H1 (cell line): ENCODE data around the gene COL6A3. TPM values are rescaled to one million over a fixed set of nuclear protein-coding genes. Genes with fewer than 3 reads are reported as not detected.

Experiments
- CTCF ChIA-PET: fragments of 300-600 bp; sonication (Branson Sonifier 250); formaldehyde crosslinking; loops from one replicate; lab custom pipeline; 2021; ENCODE audit not compliant: partially characterized antibody; lab: Charles Lee
- POLR2A ChIA-PET: fragments of 300-600 bp; sonication (Branson Sonifier 250); formaldehyde crosslinking; loops from one replicate; lab custom pipeline; 2021; ENCODE audit warnings: inconsistent platforms; ENCODE audit not compliant: partially characterized antibody; lab: Charles Lee
- DNase-seq, 2 experiments: peaks; one replicate each; pipeline versions ENCODE4 v3.0.0 to v3.0.0-alpha.2; 2010 to 2022; ENCODE audit warnings: low spot score in 2 of 2, low read depth in 1 of 2, mixed read lengths in 1 of 2
- FAIRE-seq: peaks from 2 replicates; lab custom pipeline; 2011; peaks lifted over from hg19 to GRCh38; lab: Jason Lieb, UNC
- H2AFZ ChIP-seq: 2 replicates; pipeline ENCODE4 v1.8.1; 2012; ENCODE audit warnings: low read length, inconsistent platforms
- H2AK5ac ChIP-seq: 2 replicates; pipeline ENCODE4 v1.6.1; 2013; ENCODE audit warnings: low read depth, low read length
- H2BK120ac ChIP-seq: replicated peaks from 2 replicates; pipeline ENCODE3; 2013; ENCODE audit warnings: low read depth, low read length, inconsistent platforms
- H2BK12ac ChIP-seq: 2 replicates; pipeline ENCODE4 v1.6.1; 2013; ENCODE audit warnings: low read depth, low read length
- H2BK15ac ChIP-seq: 2 replicates; pipeline ENCODE4 v1.6.1; 2013; ENCODE audit warnings: low read length
- H2BK20ac ChIP-seq: 2 replicates; pipeline ENCODE4 v1.6.1; 2013; ENCODE audit warnings: low read length
- H2BK5ac ChIP-seq: 2 replicates; pipeline ENCODE4 v1.6.1; 2013; ENCODE audit warnings: low read depth, low read length
- H3K14ac ChIP-seq: 2 replicates; pipeline ENCODE4 v1.6.1; 2013; ENCODE audit warnings: inconsistent platforms; ENCODE audit not compliant: insufficient read length
- H3K18ac ChIP-seq: 2 replicates; pipeline ENCODE4 v1.6.1; 2013; ENCODE audit warnings: low read length; ENCODE audit errors: extremely low read depth
- H3K23ac ChIP-seq: 2 replicates; pipeline ENCODE4 v1.6.1; 2013; ENCODE audit warnings: inconsistent platforms; ENCODE audit not compliant: insufficient read length
- H3K23me2 ChIP-seq: 2 replicates; pipeline ENCODE4 v1.6.1; 2013; ENCODE audit warnings: low read depth, low read length
- H3K27ac ChIP-seq: 2 replicates; pipeline ENCODE4 v1.6.1; 2011; ENCODE audit warnings: low read depth, low read length, inconsistent platforms
- H3K27me3 ChIP-seq, 4 experiments: replicated peaks in 1 of 4; 1 replicate in 1 of 4; 2 replicates in 3 of 4; pipeline versions ENCODE4 v1.6.1 to v1.8.1; 2011 to 2013; ENCODE audit warnings: low read length in 3 of 4, mild to moderate bottlenecking in 3 of 4, inconsistent platforms in 2 of 4, mixed read lengths in 2 of 4, moderate library complexity in 1 of 4; ENCODE audit not compliant: control insufficient read depth in 3 of 4, insufficient read depth in 3 of 4; ENCODE audit errors: extremely low read depth in 1 of 4
- H3K36me3 ChIP-seq, 4 experiments: 2 replicates each; pipeline versions ENCODE4 v1.6.1 to v1.8.1; 2011 to 2013; ENCODE audit warnings: mild to moderate bottlenecking in 4 of 4, low read length in 3 of 4, moderate library complexity in 2 of 4, control low read depth in 1 of 4, inconsistent platforms in 1 of 4; ENCODE audit not compliant: insufficient read depth in 4 of 4, control insufficient read depth in 2 of 4
- H3K4ac ChIP-seq: replicated peaks from 2 replicates; pipeline ENCODE3; 2013; ENCODE audit warnings: low read length, low read depth, mixed read lengths, inconsistent platforms; ENCODE audit not compliant: insufficient read length
- H3K4me1 ChIP-seq, 4 experiments: replicated peaks in 1 of 4; 1 replicate in 1 of 4; 2 replicates in 3 of 4; pipeline versions ENCODE4 v1.6.1 to v1.8.1; 2011 to 2013; ENCODE audit warnings: low read length in 3 of 4, inconsistent platforms in 2 of 4, mixed read lengths in 1 of 4; ENCODE audit not compliant: insufficient read depth in 4 of 4, control insufficient read depth in 3 of 4
- H3K4me2 ChIP-seq, 2 experiments: 2 replicates each; pipeline versions ENCODE4 v1.6.1 to v1.8.1; 2011 to 2013; ENCODE audit warnings: low read depth in 2 of 2, low read length in 2 of 2, control low read depth in 1 of 2, inconsistent platforms in 1 of 2, mild to moderate bottlenecking in 1 of 2; ENCODE audit not compliant: insufficient read depth in 1 of 2
- H3K4me3 ChIP-seq, 4 experiments: fragments of 200-600, 300-600 bp in 1 of 4; sonication (generic), shearing (Covaris generic), sonication (Bioruptor Twin) in 1 of 4; 2 replicates each; pipeline versions ENCODE4 v1.5.1 to v1.8.1; 2011 to 2016; ENCODE audit warnings: low read length in 4 of 4, low read depth in 3 of 4, control low read depth in 2 of 4, inconsistent platforms in 2 of 4, mild to moderate bottlenecking in 2 of 4, mixed read lengths in 1 of 4, moderate library complexity in 1 of 4; ENCODE audit not compliant: insufficient read depth in 2 of 4; ENCODE audit errors: extremely low read depth in 1 of 4
- H3K56ac ChIP-seq: replicated peaks from 2 replicates; pipeline ENCODE3; 2013; ENCODE audit warnings: low read depth, mild to moderate bottlenecking, mixed read lengths, low read length, inconsistent platforms; ENCODE audit not compliant: insufficient read length
- H3K79me1 ChIP-seq: 2 replicates; pipeline ENCODE4 v1.6.1; 2013; ENCODE audit warnings: low read depth, low read length, control low read depth
- H3K79me2 ChIP-seq, 2 experiments: 2 replicates each; pipeline versions ENCODE4 v1.6.1 to v1.8.1; 2012 to 2013; ENCODE audit warnings: low read length in 2 of 2, mild to moderate bottlenecking in 2 of 2, inconsistent platforms in 1 of 2; ENCODE audit not compliant: insufficient read depth in 2 of 2, control insufficient read depth in 1 of 2
- H3K9ac ChIP-seq, 4 experiments: replicated peaks in 1 of 4; 1 replicate in 1 of 4; 2 replicates in 3 of 4; pipeline versions ENCODE4 v1.6.1 to v1.8.1; 2011 to 2013; ENCODE audit warnings: low read depth in 3 of 4, low read length in 3 of 4, control low read depth in 2 of 4, mild to moderate bottlenecking in 2 of 4, moderate library complexity in 2 of 4, inconsistent platforms in 1 of 4; ENCODE audit errors: extremely low read depth in 1 of 4
- H3K9me3 ChIP-seq, 2 experiments: 2 replicates each; pipeline versions ENCODE4 v1.6.1 to v1.8.1; 2012 to 2013; ENCODE audit warnings: mild to moderate bottlenecking in 2 of 2, moderate library complexity in 2 of 2, control low read depth in 1 of 2, inconsistent platforms in 1 of 2, low read depth in 1 of 2, low read length in 1 of 2, mixed read lengths in 1 of 2; ENCODE audit not compliant: insufficient read depth in 2 of 2
- H4K20me1 ChIP-seq, 2 experiments: replicated peaks in 1 of 2; 2 replicates each; pipeline versions ENCODE3 to v1.8.1; 2011 to 2013; ENCODE audit warnings: inconsistent platforms in 2 of 2, low read length in 2 of 2, mild to moderate bottlenecking in 1 of 2; ENCODE audit not compliant: insufficient read depth in 2 of 2, control insufficient read depth in 1 of 2
- H4K5ac ChIP-seq: 2 replicates; pipeline ENCODE4 v1.6.1; 2013; ENCODE audit warnings: low read length, low read depth, mixed read lengths, inconsistent platforms; ENCODE audit not compliant: insufficient read length
- H4K8ac ChIP-seq: 2 replicates; pipeline ENCODE4 v1.8.0; 2013; ENCODE audit warnings: mild to moderate bottlenecking, moderate library complexity, low read length, inconsistent platforms; ENCODE audit not compliant: insufficient read depth; ENCODE audit errors: extremely low read depth
- H4K91ac ChIP-seq: replicated peaks from 2 replicates; pipeline ENCODE3; 2013; ENCODE audit warnings: low read length, mixed read lengths, inconsistent platforms; ENCODE audit not compliant: insufficient read length
- CBX8 ChIP-seq: fragments of 300-800, 300-1000 bp; sonication (generic); IDR thresholded peaks from 2 replicates; pipeline ENCODE4 v1.7.1; 2016; ENCODE audit warnings: low read depth, low read length, borderline replicate concordance
- TAF7 ChIP-seq: optimal IDR thresholded peaks from 2 replicates; pipeline ENCODE3; 2011; ENCODE audit warnings: low read depth, mild to moderate bottlenecking, inconsistent platforms, low read length, moderate library complexity, borderline replicate concordance
- WGBS, 2 experiments: shearing (Covaris generic) in 1 of 2; methylation state at CpG; one replicate each; pipeline versions ENCODE4 v1.1.6 to v1.1.7; 2013 to 2015; ENCODE audit warnings: low lambda C conversion rate in 2 of 2, mixed read lengths in 2 of 2, inconsistent platforms in 1 of 2, low coverage in 1 of 2, missing lambda C conversion rate in 1 of 2; ENCODE audit not compliant: insufficient replicate concordance in 2 of 2, insufficient coverage in 1 of 2, insufficient read length in 1 of 2; ENCODE audit errors: extremely low coverage in 1 of 2, missing lambda C conversion rate in 1 of 2; 5-methylcytosine and 5-hydroxymethylcytosine counted together
- polyA plus RNA-seq, 7 experiments: library from polyadenylated mRNA; depleted of rRNA in 3 of 7; stranded (reverse) in 5 of 7; unstranded in 2 of 7; fragments of >200 nt in 5 of 7; fragments of 200-250 nt in 2 of 7; gene quantifications; 1 replicate in 5 of 7; 2 replicates in 1 of 7; 4 replicates in 1 of 7; pipeline versions ENCODE4 v1.2.1 to v1.2.3, GENCODE V29; 2011 to 2013; ENCODE audit warnings: missing spikeins in 2 of 7, mixed read lengths in 2 of 7
- total RNA-seq: library from RNA; stranded (reverse); fragmentation: NEBNext Ultra II Directional; extraction: Animal tissue kit (Norgen Biotek cat#: 25700); gene quantifications from 2 replicates; pipeline ENCODE4 v1.2.1, GENCODE V29; 2021

COL6A3 gene
- total and polyA plus RNA-seq, 2 of the 8 experiments (the other 6 are each of a cell fraction or from before 2014, with no cell fraction given), result 1.2 to 3.4 TPM

GRCh38 chr2:237293978-237294377 is 120.0 kb downstream of the COL6A3 start:
- Histone ChIP-seq H3K4me1 (peaks cover 0 to 3% (median 0%) of the 10 kb centered on the region in 4 experiments; a peak in 2 of 7 replicates), H2BK12ac (no peak overlapping the region), H3K36me3 (no peaks in the 10 kb centered on the region), H3K4ac (no peak overlapping the region), H2AFZ (no peak overlapping the region), H3K27ac (no peak overlapping the region), H3K23me2 (no peaks in the 10 kb centered on the region), H2BK20ac (no peak overlapping the region), H3K23ac (no peak overlapping the region), H2AK5ac (no peak overlapping the region), H3K56ac (no peak overlapping the region), H3K79me1 (no peaks in the 10 kb centered on the region), H2BK5ac (no peak overlapping the region), H3K18ac (no peak overlapping the region), H3K9ac (no peak overlapping the region), H3K79me2 (no peaks in the 10 kb centered on the region), H3K4me3 (no peak overlapping the region), H4K8ac (no peak overlapping the region), H2BK120ac (no peak overlapping the region), H4K20me1 (no peaks in the 10 kb centered on the region), H3K27me3 (no peaks in the 10 kb centered on the region), H4K5ac (no peak overlapping the region), H4K91ac (no peak overlapping the region), H3K4me2 (no peak overlapping the region), H2BK15ac (no peak overlapping the region), H3K9me3 (no peaks in the 10 kb centered on the region), H3K14ac (no peak overlapping the region)
- POLR2A ChIA-PET, result interaction anchor here (1.9 kb wide), 1 partner anchor 13 kb away, joined by 5 read pairs; no protein-coding TSS in a partner anchor
- DNase-seq, result no peak
- CTCF ChIA-PET, result interaction anchor here (1.0 to 2.6 kb wide), 3 partner anchors 10 to 128 kb away, joined by 3 to 16 read pairs (median 3); no protein-coding TSS in a partner anchor
- FAIRE-seq, result no peak
- 100% methylated on average over 1 of the region's 1 CpG; no CpG with 5 or more reads in 1 of the 2 experiments for WGBS, 2 experiments
- TF ChIP-seq TAF7 (no peak), CBX8 (no peak)
